Osteocyte (in vitro differentiated cells): ENCODE data around the gene TSSC4. TPM values are rescaled to one million over a fixed set of nuclear protein-coding genes. Genes with fewer than 3 reads are reported as not detected.

Source experiments
- DNase-seq: peaks from one replicate; pipeline ENCODE4 v3.0.0; 2021; ENCODE audit warnings: mixed read lengths; ENCODE audit not compliant: unreplicated experiment; ENCODE audit errors: extremely low spot score
- H3K27ac Mint-ChIP-seq: one replicate; pipeline ENCODE4 v1.8.0; 2021; ENCODE audit warnings: mild to moderate bottlenecking, mixed read lengths; ENCODE audit not compliant: unreplicated experiment
- H3K27me3 Mint-ChIP-seq: one replicate; pipeline ENCODE4 v1.8.0; 2021; ENCODE audit warnings: mixed read lengths; ENCODE audit not compliant: unreplicated experiment
- H3K36me3 Mint-ChIP-seq: one replicate; pipeline ENCODE4 v1.8.0; 2021; ENCODE audit warnings: mixed read lengths; ENCODE audit not compliant: unreplicated experiment
- H3K4me1 Mint-ChIP-seq: one replicate; pipeline ENCODE4 v1.8.0; 2021; ENCODE audit warnings: mixed read lengths; ENCODE audit not compliant: unreplicated experiment
- H3K4me3 Mint-ChIP-seq: one replicate; pipeline ENCODE4 v1.8.0; 2021; ENCODE audit warnings: mild to moderate bottlenecking, moderate library complexity, mixed read lengths; ENCODE audit not compliant: unreplicated experiment
- H3K9me3 Mint-ChIP-seq: one replicate; pipeline ENCODE4 v1.8.0; 2021; ENCODE audit warnings: mixed read lengths; ENCODE audit not compliant: unreplicated experiment
- total RNA-seq: library from RNA; stranded (reverse); gene quantifications from 2 replicates; pipeline ENCODE4 v1.2.1, GENCODE V29; 2021
- TF ChIP-seq, protein P1 (sequence below): fragments of 200-600 bp; sonication (generic); IDR thresholded peaks from 2 replicates; pipeline ENCODE4 v1.5.0; 2021; ENCODE audit warnings: antibody characterized with exemption, mild to moderate bottlenecking, moderate library complexity

TSSC4 gene
- total RNA-seq, 1 donor from 2014 or later: 50.6 TPM

DNA sequence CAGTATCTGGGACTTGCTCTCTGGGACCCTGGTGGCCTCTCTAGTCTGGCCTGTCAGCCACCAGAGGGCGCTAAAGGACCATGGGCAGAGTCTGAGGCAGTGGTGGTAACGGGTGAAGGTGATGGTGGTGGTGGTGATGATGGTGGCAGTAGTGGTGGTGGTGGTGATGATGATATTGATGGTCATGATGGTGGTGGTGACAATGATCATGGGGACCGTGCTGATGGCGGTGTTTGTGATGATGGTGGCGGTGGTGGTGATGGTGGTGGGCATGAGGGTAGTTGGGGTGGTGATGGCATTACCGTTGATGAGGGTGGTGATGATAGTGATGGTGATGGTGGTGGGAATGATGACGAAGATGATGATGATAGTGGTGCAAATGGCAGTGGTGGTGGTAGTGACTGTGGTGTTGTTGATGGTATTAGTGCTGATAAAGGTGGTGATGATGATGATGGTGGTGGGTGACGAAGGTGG, 27.8 kb downstream of the TSSC4 start:
- no peak for DNase-seq
- Mint-ChIP-seq H3K36me3 (no peaks in the 10 kb centered on the region), H3K27me3 (peaks cover 3% of the 10 kb centered on the region), H3K4me1 (no peaks in the 10 kb centered on the region), H3K27ac (no peak overlapping the region), H3K4me3 (no peak overlapping the region), H3K9me3 (no peaks in the 10 kb centered on the region)
- TF ChIP-seq, protein P1, sequence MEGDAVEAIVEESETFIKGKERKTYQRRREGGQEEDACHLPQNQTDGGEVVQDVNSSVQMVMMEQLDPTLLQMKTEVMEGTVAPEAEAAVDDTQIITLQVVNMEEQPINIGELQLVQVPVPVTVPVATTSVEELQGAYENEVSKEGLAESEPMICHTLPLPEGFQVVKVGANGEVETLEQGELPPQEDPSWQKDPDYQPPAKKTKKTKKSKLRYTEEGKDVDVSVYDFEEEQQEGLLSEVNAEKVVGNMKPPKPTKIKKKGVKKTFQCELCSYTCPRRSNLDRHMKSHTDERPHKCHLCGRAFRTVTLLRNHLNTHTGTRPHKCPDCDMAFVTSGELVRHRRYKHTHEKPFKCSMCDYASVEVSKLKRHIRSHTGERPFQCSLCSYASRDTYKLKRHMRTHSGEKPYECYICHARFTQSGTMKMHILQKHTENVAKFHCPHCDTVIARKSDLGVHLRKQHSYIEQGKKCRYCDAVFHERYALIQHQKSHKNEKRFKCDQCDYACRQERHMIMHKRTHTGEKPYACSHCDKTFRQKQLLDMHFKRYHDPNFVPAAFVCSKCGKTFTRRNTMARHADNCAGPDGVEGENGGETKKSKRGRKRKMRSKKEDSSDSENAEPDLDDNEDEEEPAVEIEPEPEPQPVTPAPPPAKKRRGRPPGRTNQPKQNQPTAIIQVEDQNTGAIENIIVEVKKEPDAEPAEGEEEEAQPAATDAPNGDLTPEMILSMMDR: peak; percentile 64

DNA sequence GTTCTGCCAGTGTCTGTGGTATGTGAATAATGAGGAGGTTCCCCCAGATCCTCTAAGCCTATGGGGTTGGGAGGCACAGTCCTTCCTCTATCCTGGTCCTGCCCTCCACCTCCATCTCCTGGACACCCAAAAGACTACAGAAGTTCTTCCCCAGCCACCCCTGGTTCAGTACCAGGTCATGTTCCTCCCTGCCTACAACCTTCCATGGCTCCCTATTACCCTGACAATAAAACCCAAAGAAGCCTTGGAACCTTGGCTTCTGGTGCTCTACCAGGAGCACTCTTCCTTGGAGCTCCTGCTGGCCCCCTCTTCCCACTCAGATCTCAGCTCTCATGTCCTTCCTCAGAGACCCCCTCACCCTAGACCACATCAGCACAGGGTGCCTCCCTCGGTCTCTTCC, 30.8 kb downstream of the TSSC4 start:
- no peak for DNase-seq
- H3K27me3 Mint-ChIP-seq: peaks cover 3% of the 10 kb centered on the region
- no peak overlapping the region for H3K27ac Mint-ChIP-seq
- no peaks in the 10 kb centered on the region for H3K4me1 Mint-ChIP-seq
- TF ChIP-seq, protein P1: no peak
- no peaks in the 10 kb centered on the region for H3K9me3 Mint-ChIP-seq
- H3K4me3 Mint-ChIP-seq: no peak overlapping the region
- H3K36me3 Mint-ChIP-seq: no peaks in the 10 kb centered on the region

DNA sequence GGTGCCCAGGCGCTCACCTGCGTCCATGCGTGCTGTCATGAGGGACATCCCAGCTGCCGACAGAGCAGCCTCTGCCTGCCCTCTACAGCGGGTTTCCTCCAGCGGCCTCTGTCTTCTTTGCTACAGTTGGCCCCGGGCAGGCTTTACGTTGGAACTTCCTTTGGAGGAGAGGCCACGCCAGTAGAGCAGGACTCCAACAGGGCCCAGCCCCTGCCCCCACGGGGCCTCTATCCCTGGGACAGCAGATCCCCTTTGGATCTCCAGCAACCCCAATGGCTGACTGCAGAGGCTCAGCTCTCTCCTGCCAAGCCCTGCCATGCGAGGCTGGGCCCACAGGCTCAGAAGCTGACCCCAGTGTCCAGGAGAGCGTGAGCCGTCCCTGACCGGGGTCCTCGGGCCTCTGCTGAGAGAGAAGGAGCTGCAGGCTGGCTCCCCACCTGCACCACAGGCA, 31.6 kb downstream of the TSSC4 start:
- H3K36me3 Mint-ChIP-seq: no peaks in the 10 kb centered on the region

DNA sequence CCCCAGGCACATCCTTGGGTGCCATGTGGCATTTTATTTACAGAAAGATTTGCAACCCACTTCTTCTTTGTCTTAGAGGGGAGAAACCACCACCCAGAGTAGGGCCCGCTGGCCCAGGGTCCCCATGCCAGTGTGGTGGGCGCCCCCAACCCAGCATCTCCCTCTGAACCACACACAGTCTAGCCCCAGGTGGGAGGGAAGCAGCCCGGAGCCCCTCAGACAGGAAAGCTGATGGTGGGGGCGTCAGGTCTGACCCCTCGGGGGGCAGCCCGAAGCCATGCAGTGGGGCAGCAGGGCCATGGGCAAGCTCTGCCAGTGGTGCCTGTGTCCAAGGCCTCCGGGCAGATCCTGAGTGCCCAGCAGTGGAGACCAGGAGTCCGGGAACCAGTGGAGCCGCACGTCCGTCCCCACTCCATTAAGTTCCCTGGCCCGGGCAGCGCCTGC, 32.1 kb downstream of the TSSC4 start:
- H3K4me3 Mint-ChIP-seq: no peak overlapping the region
- DNase-seq: no peak
- H3K9me3 Mint-ChIP-seq: no peaks in the 10 kb centered on the region

More for the DNA sequence above, 31.6 kb downstream of the TSSC4 start:
- no peak for DNase-seq
- no peak overlapping the region for H3K27ac Mint-ChIP-seq
- H3K27me3 Mint-ChIP-seq: peaks cover 3% of the 10 kb centered on the region
- no peaks in the 10 kb centered on the region for H3K9me3 Mint-ChIP-seq
- no peaks in the 10 kb centered on the region for H3K4me1 Mint-ChIP-seq
- TF ChIP-seq, protein P1: no peak
- H3K4me3 Mint-ChIP-seq: no peak overlapping the region

DNA sequence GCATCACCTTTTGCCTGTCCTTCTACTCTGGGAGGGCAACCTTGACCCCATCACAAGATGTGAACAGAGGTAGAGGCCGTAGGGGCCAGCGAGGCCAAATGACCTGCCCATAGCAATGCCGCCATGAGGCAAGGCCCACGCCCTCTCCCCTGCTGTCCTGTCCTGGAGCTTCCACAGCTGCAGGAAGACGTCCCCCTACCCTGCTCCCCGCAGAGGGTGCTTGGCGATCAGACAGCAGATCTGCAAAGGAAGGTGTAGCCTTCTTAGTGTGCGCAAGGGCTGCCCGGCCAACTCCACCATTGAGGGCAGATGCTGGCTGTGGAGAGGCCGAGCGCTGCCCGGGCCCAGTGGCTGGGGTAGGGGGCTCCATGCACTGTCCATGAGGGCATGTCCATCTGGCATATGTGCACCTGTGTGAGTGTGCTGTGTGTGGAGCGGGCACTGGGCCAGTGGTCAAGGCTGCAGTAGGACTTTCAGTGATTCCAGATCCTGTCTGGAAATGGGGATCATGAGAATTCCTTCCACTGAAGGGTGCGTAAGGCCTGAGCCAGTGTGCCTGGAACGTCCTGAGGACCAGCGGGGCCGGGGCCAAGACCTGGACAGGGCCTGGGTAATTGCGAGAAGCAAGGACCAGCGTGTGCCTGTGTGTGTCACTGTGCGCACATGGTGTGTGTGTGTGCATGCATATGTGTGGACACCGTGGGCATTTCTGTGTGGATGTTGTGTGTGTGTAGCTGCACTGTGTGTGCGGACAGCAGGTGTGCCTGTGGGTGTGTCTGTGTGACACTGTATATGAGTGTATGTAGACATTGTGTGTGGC, 32.8 kb downstream of the TSSC4 start:
- TF ChIP-seq, protein P1: no peak
- no peak for DNase-seq

More for the DNA sequence above, 32.1 kb downstream of the TSSC4 start:
- peaks cover 7% of the 10 kb centered on the region for H3K27me3 Mint-ChIP-seq
- TF ChIP-seq, protein P1: no peak
- H3K4me1 Mint-ChIP-seq: no peaks in the 10 kb centered on the region
- H3K27ac Mint-ChIP-seq: no peak overlapping the region
- H3K36me3 Mint-ChIP-seq: no peaks in the 10 kb centered on the region

More for the DNA sequence above, 32.8 kb downstream of the TSSC4 start:
- H3K27me3 Mint-ChIP-seq: peaks cover 13% of the 10 kb centered on the region
- H3K27ac Mint-ChIP-seq: no peak overlapping the region
- no peak overlapping the region for H3K4me3 Mint-ChIP-seq
- no peaks in the 10 kb centered on the region for H3K36me3 Mint-ChIP-seq
- no peaks in the 10 kb centered on the region for H3K9me3 Mint-ChIP-seq
- H3K4me1 Mint-ChIP-seq: no peaks in the 10 kb centered on the region
